Measurements from ENCODE around the gene ZNF148. TPM values are rescaled to one million over a fixed set of nuclear protein-coding genes. Genes with fewer than 3 reads are reported as not detected.
"Not testable (repeated sequence)": the region's sequence is repeated elsewhere in the genome, so short reads cannot be mapped to it uniquely, and the experiment has no call there.

ZNF148 gene, protein sequence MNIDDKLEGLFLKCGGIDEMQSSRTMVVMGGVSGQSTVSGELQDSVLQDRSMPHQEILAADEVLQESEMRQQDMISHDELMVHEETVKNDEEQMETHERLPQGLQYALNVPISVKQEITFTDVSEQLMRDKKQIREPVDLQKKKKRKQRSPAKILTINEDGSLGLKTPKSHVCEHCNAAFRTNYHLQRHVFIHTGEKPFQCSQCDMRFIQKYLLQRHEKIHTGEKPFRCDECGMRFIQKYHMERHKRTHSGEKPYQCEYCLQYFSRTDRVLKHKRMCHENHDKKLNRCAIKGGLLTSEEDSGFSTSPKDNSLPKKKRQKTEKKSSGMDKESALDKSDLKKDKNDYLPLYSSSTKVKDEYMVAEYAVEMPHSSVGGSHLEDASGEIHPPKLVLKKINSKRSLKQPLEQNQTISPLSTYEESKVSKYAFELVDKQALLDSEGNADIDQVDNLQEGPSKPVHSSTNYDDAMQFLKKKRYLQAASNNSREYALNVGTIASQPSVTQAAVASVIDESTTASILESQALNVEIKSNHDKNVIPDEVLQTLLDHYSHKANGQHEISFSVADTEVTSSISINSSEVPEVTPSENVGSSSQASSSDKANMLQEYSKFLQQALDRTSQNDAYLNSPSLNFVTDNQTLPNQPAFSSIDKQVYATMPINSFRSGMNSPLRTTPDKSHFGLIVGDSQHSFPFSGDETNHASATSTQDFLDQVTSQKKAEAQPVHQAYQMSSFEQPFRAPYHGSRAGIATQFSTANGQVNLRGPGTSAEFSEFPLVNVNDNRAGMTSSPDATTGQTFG
- total RNA-seq (2014; rRNA removed; shearing (Covaris generic)), result 51.9 and 53.5 TPM in 2 replicates

DNA sequence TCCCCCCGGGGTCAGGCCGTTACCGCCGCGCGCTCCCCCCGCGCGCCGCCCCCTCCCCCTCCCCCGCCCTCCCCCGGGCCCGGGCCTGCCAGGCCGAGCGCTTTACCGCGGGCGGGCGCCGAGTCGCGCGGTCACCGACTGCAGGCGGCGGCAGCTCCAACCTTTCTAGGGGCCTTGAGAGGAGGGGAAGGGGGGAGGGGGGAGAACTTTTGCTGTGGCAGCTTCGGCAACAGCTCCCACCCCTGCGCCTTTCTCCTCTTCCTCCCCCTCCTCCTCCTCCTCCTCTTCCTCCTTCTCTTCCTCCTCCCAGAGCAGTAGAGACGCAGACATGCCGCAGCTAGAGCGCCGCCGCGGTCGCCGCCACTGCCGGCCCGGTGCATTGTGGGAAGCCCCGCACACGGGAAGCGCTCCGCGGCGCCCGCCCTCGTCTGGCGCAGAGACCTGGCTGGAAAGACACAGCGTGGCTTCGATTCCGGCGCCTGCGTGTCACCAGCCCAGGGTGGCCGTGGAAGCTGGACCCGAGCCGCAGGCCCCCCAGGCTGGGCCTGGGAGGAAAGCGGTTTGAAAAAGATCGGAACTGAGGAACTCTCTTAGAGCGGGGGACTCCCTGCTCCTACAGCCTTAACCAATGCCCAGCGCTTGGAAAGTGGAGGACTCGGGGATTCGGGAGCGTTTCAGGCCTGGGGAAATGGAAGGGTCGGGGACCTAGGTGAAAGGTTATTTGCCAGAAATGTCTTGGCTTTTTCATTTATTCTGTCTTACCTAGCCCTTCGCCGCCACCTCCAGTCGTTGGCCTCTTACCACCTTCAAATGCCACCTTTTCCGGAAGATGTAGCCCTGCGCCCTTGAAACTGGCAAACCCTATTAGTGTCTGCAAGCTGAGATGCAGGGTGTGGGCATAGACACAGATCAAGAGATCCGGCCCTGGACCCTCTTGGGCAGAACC is at the start of gene ZNF148:
TSS of gene ZNF148 (minus strand) at position 330 of the 946 bp plus-strand sequence. CDS start 61,685 bp downstream, outside the sequence.
- peak; percentile 91 for DNase-seq (ENCODE audit: low spot score)

- no peak for DNase-seq (ENCODE audit: low spot score)
Observed at GRCh38 chr3:125418306-125418705, 43.2 kb upstream of the ZNF148 start.

DNA sequence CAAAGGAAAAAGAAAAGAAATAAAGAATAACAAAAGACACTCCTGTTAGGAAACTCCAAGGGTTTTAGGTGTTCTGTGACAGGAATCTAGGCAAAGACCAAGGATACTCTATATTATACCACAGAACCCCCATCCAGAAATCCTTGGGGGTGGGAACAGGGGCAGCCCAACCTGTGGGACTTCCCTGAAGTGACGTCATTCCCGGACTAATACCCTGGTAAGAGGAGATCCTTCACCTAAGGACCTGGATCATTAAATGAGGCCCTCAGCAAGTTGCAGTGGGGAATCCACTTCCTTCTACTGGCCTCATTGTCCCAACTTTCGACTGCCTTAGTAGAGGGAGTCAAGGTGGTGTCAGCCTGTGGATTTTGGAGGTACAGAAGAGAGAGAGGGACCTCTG is 41.1 kb upstream of the ZNF148 start:
- no peak for DNase-seq (ENCODE audit: low spot score)

DNA sequence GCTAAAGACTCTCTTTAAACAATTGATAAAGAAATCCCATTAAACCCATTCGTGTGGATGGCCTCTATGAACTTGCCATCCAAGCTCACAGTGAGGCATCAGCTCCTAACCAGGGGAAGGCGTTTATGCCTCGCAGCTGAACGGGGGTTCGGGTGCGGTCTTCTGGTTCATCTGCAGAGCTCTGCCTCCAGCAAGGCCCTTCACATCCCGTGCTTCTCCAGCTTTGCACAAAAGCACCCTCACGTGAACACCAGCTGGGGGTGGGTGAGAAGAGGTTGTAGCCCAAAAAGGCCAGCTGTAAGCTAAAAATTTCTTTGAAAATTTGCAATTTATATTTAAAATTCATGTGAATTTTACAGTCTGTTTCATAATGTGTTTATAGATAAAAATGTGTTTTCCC is 39.5 kb upstream of the ZNF148 start:
- no peak for DNase-seq (ENCODE audit: low spot score)

DNA sequence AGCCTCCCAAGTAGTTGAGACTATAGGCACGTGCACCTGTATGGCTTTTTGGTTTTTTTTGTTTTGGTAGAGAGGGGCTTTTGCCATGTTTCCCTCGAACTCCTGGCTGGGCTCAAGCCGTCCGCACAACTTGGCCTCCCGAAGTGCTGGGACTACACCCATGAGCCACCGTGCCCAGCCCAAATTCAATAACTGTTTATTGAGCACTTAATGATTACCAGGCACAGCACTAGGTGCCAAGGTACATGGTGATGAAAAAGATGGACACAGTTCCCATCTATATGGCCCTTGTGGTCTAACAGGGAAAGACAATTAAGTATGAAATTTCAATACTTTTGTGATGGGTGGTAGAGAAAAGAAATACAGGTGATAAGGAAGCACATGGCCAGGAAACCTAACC is 35.8 kb upstream of the ZNF148 start:
- DNase-seq (ENCODE audit: low spot score), result no peak

DNA sequence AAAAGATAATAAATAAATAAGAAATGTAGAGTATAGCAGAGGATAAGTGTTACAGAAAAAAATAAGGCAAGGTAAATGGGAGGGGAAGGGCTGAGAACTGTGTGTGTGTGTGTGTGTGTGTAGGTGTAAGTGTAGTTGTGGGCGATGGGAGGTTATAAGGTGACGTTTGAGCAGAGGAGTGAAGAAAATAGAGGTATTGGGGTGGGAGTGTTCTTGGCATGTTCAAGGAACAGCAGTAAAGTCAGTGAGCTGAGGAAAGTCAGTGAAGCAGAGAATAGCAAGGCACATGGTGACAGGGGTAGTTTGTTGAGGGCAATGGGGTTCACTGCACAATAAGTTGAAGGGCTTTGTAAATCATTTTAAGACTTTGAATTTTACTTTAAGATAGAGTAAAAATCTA is 30.9 kb upstream of the ZNF148 start:
- DNase-seq (ENCODE audit: low spot score), result no peak

- DNase-seq (ENCODE audit: low spot score), result not testable (repeated sequence)
Observed at GRCh38 chr3:125405515-125405914, 30.4 kb upstream of the ZNF148 start.

GRCh38 chr3:125403789-125404188 is 28.7 kb upstream of the ZNF148 start:
- DNase-seq (ENCODE audit: low spot score), result peak; percentile 16

DNA sequence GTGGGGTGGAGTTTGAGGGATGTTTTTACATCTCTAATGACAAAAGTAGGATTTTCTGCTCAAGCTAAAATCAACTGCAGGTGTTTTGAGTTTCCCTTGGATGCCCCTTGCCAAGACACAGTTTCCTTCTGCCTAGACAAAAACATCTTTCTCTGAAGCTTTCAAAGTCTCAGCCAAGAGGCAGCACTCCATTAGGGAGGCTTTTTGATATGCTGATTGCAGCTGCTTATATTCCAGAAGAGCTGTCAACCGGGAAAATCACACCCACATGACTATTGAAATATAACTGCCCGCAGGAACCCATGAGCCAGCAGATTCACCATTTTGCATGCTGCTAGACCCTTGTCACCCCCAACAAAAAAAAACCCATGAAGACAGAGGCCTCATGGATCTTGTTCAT is 27.5 kb upstream of the ZNF148 start:
- DNase-seq (ENCODE audit: low spot score), result no peak

DNA sequence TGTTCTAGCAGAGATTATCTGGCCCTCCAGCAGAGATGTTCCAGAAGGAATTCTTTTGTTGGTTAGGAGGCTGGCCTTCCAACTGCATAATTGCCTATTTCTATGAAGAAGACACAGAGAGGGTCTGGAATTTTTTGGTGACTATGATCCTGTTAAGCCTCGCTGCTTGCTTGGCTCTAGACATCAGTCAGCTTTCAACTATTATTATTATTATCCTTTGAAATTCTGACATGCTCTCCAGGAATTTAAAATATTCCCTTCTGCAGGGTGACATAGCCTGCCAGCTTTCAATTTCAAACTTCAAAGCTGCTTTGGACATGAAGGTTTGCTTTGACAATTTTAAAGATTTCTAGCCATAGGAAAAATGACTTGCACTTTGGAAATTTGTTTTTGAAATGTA is 26.3 kb upstream of the ZNF148 start:
- peak; percentile 38 for DNase-seq (ENCODE audit: low spot score)

DNA sequence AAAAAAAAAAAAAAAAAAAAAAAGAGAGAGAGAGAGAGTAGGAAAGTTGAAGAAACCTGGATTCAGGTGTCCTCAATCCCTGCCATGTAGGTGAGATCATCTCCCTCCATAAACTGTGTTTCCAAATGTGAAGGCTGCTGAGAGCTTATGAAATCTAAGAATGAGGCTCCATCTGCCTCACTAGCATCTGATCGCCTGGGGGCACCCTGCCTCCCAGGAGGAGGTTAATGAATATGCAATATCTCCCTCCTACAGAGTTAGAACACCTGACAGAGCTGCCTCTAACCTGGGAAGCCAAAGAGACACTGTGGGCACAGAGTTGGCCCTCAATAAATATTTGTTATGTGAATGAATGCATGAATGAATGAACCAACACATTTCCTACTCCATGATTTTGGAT is 23.8 kb upstream of the ZNF148 start:
- no peak for DNase-seq (ENCODE audit: low spot score)

DNA sequence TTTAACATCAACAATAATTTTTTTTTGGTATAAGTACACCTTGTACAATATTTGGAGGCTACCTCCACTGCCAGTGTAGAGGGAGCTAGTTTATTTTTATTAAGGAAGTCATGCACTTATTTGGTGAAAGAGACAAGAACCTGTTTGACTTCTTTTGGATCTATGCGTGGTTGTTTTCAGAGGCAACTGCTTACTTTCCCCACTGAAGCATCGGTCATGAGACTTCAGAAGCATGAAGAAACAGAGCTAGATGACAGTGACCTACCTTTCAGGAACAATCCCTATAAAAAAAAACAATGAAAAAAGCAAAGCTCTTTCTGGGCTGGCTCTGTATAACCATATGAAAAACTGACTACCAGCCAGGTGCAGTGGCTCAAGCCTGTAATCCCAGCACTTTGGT is 20.0 kb upstream of the ZNF148 start:
- no peak for DNase-seq (ENCODE audit: low spot score)

- DNase-seq (ENCODE audit: low spot score), result no peak
Observed at GRCh38 chr3:125394406-125394805, 19.3 kb upstream of the ZNF148 start.

DNA sequence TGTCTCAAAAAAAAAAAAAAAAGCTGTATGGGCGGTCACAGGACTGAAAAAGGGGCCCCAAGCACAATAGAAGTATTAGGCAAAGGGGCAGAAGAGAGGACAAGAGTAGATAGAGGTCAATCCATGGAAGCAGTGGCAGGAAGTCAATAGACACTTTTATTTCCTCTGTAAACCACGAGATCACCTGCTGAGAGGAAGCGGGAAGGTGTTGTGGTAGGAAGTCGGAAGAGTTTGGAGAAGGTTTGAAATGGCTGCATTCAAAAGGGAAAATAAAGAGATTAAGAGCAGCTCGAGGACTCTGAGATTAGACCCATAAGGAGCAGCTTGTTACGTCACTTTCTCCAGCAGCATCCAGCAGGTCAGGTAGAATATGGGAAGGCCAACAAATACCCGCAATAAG is 14.2 kb upstream of the ZNF148 start:
- DNase-seq (ENCODE audit: low spot score), result peak; percentile 28

- DNase-seq (ENCODE audit: low spot score), result not testable (repeated sequence)
Observed at GRCh38 chr3:125388369-125388768, 13.2 kb upstream of the ZNF148 start.

- DNase-seq (ENCODE audit: low spot score), result no peak
Observed at GRCh38 chr3:125386811-125387210, 11.7 kb upstream of the ZNF148 start.

GRCh38 chr3:125383744-125384143 is 8.6 kb upstream of the ZNF148 start:
- DNase-seq (ENCODE audit: low spot score), result no peak

- DNase-seq (ENCODE audit: low spot score), result no peak
Observed at GRCh38 chr3:125382298-125382697, 7.2 kb upstream of the ZNF148 start.

DNA sequence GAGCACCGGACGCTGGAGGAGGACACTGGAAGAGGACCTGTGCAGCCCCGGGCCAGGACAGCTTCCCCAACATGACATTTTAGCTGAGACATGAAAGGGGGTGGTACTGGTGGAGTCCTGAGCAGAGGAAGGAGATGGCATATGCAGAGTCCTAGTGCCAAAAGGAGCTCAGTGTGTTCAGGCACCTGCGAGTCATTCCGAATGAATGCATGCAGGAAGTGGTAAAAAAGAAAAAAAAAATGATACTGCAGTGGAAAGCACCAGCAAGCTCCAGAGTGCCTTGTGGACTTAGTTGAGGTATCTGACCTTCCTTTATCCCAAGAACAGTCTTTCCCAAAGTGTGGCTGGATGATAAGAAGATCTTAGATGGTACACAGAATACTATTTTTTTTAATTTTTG is 6.6 kb upstream of the ZNF148 start:
- DNase-seq (ENCODE audit: low spot score), result peak; percentile 75

- no peak for DNase-seq (ENCODE audit: low spot score)
Observed at GRCh38 chr3:125381314-125381713, 6.2 kb upstream of the ZNF148 start.

- no peak for DNase-seq (ENCODE audit: low spot score)
Observed at GRCh38 chr3:125379483-125379882, 4.4 kb upstream of the ZNF148 start.

- DNase-seq (ENCODE audit: low spot score), result no peak
Observed at GRCh38 chr3:125378762-125379161, 3.6 kb upstream of the ZNF148 start.

Data from A172 (cell line).